Mammary epithelial cell (primary cell): ENCODE data around the gene TUBGCP2.

Experiments used
- CTCF ChIP-seq, 2 donors: IDR thresholded peaks in 1 of 2; conservative IDR thresholded peaks in 1 of 2; 2 replicates each; pipeline ENCODE4 v1.5.1; 2011 to 2012; ENCODE audit warnings: inconsistent platforms in 2 of 2, low read length in 2 of 2, mild to moderate bottlenecking in 2 of 2, control low read depth in 1 of 2, low read depth in 1 of 2; ENCODE audit not compliant: insufficient read depth in 1 of 2; ENCODE audit errors: extremely low read depth in 1 of 2
- EZH2 ChIP-seq: IDR thresholded peaks from 2 replicates; pipeline ENCODE4 v1.6.1; 2012; ENCODE audit warnings: low read length, inconsistent platforms, borderline replicate concordance

GRCh38 chr10:133267293-133267692 lies 41.4 kb downstream of the TUBGCP2 start:
- TF ChIP-seq CTCF (conservative IDR thresholded peaks at IDR 0.05 in 1 of 2, IDR thresholded peaks at IDR 0.05 in 1 of 2; ENCODE audit: extremely low read depth in 1 of 2, insufficient read depth in 1 of 2, low read depth in 1 of 2, low read length in 2 of 2) (no peak), EZH2 (no peak)
